Epithelial cell of prostate (primary cell): ENCODE data around the gene TK2.
"Not testable (repeated sequence)": the region's sequence is repeated elsewhere in the genome, so short reads cannot be mapped to it uniquely, and the experiment has no call there.

ENCODE experiments used
- DNase-seq: peaks from one replicate; pipeline ENCODE4 v3.0.0-alpha.2; 2011; ENCODE audit warnings: low read depth, low spot score
- H3K27ac ChIP-seq: fragments of 450-650 bp; 2 replicates; pipeline ENCODE4 v1.5.1; 2017; ENCODE audit warnings: mild to moderate bottlenecking

Gene TK2

GRCh38 chr16:66510711-66511601 is 39.0 kb downstream of the TK2 start:
- no peak for DNase-seq

GRCh38 chr16:66510298-66510697 is 39.6 kb downstream of the TK2 start:
- no peak for DNase-seq
- H3K27ac ChIP-seq = peak overlapping the region; percentile 78

More at GRCh38 chr16:66510711-66511601, 39.0 kb downstream of the TK2 start:
- H3K27ac ChIP-seq = peak overlapping the region; percentile 78

- H3K27ac ChIP-seq = no peak overlapping the region
- no peak for DNase-seq
Measured at GRCh38 chr16:66509576-66509975, 40.3 kb downstream of the TK2 start.

- DNase-seq = no peak
- H3K27ac ChIP-seq = peak overlapping the region; percentile 59
Measured at GRCh38 chr16:66508914-66509496, 40.9 kb downstream of the TK2 start.

- H3K27ac ChIP-seq = peak overlapping the region; percentile 59
Measured at GRCh38 chr16:66508248-66508913, 41.5 kb downstream of the TK2 start.

GRCh38 chr16:66507731-66508239 is 42.1 kb downstream of the TK2 start:
- no peak for DNase-seq

More at GRCh38 chr16:66508248-66508913, 41.5 kb downstream of the TK2 start:
- peak; percentile 91 for DNase-seq

GRCh38 chr16:66503612-66504011 is 46.3 kb downstream of the TK2 start:
- DNase-seq = no peak
- no peak overlapping the region for H3K27ac ChIP-seq

More at GRCh38 chr16:66507731-66508239, 42.1 kb downstream of the TK2 start:
- peak overlapping the region; percentile 59 for H3K27ac ChIP-seq

- DNase-seq = no peak
- no peak overlapping the region for H3K27ac ChIP-seq
Measured at GRCh38 chr16:66503030-66503429, 46.9 kb downstream of the TK2 start.

GRCh38 chr16:66502020-66502913 is 47.7 kb downstream of the TK2 start:
- no peak overlapping the region for H3K27ac ChIP-seq
- DNase-seq = no peak

GRCh38 chr16:66501563-66501962 is 48.4 kb downstream of the TK2 start:
- not testable (repeated sequence) for DNase-seq, H3K27ac ChIP-seq

GRCh38 chr16:66497921-66498320 is 52.0 kb downstream of the TK2 start:
- DNase-seq, H3K27ac ChIP-seq: not testable (repeated sequence)

- DNase-seq, H3K27ac ChIP-seq: not testable (repeated sequence)
Measured at GRCh38 chr16:66496226-66496625, 53.7 kb downstream of the TK2 start.

- no peak overlapping the region for H3K27ac ChIP-seq
- DNase-seq = no peak
Measured at GRCh38 chr16:66495440-66495839, 54.5 kb downstream of the TK2 start.

- DNase-seq = no peak
- no peak overlapping the region for H3K27ac ChIP-seq
Measured at GRCh38 chr16:66494916-66495315, 55.0 kb downstream of the TK2 start.

GRCh38 chr16:66493490-66494401 is 56.2 kb downstream of the TK2 start:
- no peak overlapping the region for H3K27ac ChIP-seq
- no peak for DNase-seq

- H3K27ac ChIP-seq = no peak overlapping the region
- DNase-seq = no peak
Measured at GRCh38 chr16:66491716-66492064, 58.2 kb downstream of the TK2 start.

- no peak for DNase-seq
- H3K27ac ChIP-seq = no peak overlapping the region
Measured at GRCh38 chr16:66490774-66491715, 58.9 kb downstream of the TK2 start.

- no peak for DNase-seq
- H3K27ac ChIP-seq = no peak overlapping the region
Measured at GRCh38 chr16:66489818-66490217, 60.1 kb downstream of the TK2 start.
